ENCODE results near the gene ZNF488.
"Not testable (repeated sequence)": the region's sequence is repeated elsewhere in the genome, so short reads cannot be mapped to it uniquely, and the experiment has no call there.

ZNF488 gene, protein sequence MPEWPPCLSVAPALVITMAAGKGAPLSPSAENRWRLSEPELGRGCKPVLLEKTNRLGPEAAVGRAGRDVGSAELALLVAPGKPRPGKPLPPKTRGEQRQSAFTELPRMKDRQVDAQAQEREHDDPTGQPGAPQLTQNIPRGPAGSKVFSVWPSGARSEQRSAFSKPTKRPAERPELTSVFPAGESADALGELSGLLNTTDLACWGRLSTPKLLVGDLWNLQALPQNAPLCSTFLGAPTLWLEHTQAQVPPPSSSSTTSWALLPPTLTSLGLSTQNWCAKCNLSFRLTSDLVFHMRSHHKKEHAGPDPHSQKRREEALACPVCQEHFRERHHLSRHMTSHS

DNA sequence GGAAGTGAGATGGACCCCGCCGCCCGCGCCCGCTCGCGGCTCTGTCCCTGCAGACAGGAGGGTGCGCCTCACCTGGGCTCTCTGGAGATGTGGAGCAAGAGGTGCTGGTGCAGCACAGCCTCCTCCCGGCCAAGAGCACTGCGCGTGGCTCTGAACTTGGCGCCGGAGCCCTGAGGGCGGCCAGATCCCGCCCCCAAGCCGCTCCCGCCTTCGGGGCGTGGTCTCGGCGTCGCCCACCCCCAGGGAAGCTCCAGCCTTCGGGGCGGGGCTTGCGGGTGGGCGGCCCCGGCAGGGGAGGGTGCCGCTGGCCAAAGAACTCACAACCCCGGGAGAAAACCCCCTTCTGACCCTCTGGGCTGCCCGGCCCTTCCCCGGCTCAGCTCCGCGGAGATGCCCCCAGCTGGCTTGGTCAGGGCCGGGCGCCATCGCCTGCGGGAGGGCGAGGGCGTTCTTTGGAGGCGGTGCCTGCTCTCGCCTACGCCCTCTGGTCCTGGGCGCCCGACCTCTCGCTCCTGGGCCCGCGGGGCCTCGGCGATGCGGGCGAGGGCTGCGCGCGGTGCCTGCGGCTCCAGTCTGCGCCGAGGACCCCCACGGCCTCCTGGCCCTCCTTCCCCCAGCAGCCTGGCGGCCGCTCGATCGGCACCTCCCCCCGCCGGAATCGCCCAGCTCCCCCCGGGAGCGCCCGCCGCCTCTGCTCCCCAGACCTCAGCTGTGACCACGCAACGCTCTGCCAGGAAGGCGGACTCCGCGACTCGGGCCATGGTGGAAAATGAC is at the start of gene ZNF488:
Gene ZNF488 (minus strand): TSS at position 146 of the 774 bp plus-strand sequence. CDS start 15,464 bp downstream, outside the sequence.
- peak; percentile 51 to 53 for DNase-seq (ENCODE audit: extremely low read depth in 1 of 2, low read depth in 1 of 2)

DNA sequence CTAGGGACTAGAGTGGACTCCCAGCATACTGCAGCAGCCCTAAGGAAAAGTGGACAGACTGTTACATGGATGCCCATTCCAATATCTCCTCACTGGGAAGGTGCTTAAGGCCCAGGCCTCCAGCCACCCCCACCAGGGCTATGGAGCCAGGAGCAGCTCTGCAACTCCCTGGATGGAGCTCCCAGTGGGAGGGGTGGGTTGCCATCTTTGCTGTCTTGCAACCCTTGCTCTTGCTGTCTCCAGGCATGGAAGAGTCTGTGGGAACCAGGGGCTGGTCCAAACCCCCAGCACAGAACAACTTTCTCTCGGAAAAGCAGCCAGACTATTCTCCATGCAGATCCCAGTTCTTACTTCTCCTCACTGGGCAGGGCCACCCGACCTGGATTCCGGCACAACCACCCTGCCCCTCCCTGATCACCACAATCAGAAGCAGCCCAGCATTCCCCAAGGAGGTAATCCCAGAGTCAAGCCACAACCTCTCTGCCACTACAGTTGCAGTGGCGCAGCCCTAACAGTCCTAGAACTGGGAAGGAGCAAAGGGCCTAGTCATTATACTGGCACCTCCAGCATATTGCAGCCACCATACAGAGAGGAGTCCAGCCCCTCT is 41.8 kb upstream of the ZNF488 start:
- DNase-seq (ENCODE audit: extremely low read depth in 1 of 2, low read depth in 1 of 2) = no peak

GRCh38 chr10:47424231-47424630 is 40.1 kb upstream of the ZNF488 start:
- no peak for DNase-seq (ENCODE audit: extremely low read depth in 1 of 2, low read depth in 1 of 2)

DNA sequence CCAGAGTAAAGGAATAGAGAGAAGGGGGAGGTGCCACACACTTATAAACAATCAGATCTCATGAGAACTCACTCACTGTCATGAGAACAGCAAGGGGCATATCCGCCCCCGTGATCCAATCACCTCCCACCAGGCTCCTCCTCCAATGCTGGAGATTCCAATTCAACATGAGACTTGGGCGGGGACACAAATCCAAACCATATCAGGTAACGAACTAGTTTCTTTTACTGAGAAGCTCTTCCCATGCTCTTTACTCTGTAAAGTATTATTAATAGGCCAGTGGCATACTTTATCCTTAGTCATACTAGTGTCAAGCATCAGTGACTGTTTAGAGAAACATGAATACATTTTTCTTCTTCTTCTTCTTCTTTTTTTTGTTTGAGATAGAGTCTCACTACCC is 39.4 kb upstream of the ZNF488 start:
- DNase-seq (ENCODE audit: extremely low read depth in 1 of 2, low read depth in 1 of 2) = no peak

- DNase-seq (ENCODE audit: extremely low read depth in 1 of 2, low read depth in 1 of 2) = no peak
Measured at GRCh38 chr10:47421057-47421952, 37.2 kb upstream of the ZNF488 start.

DNA sequence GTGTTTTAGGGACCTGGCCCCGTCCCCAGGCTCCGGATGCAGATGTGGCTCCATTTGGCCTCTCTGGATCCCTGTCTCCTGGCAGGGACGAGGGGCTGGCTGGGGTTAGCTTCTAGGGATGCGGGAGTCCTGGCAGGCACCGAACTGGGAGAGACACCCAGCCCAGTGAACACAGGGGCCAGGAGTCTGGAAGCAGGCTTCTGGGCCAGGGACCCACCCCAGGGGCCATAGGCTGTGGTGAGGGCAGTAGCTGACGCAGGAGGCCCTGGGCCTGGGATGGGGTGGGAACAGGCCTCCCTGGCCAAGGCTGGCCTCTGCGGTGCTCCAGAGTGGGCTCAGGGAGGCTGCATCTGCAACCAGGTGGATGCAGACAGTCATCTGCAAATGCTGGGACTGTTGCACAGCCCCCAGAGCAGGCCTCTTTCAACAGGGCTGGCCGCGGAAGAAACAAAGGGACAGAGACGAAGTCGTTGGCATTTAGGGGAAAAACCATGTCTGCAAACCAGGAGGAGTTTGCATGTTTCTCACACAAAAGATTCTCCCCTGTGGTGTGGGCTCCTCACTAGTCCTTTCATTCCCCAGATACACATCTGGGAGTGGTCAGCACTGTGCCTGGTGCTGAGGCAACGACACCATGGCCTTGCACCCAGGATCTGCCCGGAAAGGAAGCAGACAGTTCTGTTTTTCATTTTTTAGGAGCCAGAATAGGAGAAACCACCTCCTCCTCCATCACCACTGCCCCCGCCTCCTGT is 36.4 kb upstream of the ZNF488 start:
- no peak for DNase-seq (ENCODE audit: extremely low read depth in 1 of 2, low read depth in 1 of 2)

DNA sequence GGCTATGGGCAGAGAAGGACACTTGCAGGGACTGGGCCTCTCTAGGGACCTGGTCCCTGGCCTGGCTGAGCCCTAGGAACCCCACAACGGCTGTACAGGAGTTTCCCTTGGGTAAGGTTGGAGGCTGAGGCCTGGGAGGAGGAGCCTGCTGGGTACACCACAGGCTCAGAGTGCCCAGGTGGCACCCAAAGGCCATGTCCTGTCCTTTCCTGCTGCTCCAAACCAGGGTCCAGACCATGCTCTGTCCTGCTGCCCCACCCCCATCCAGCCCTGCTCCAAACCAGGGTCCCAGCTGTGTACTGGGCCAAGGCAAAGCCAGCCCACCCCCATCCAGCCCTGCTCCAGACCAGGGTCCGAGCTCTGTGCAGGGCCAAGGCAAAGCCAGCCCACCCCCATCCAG is 35.3 kb upstream of the ZNF488 start:
- no peak for DNase-seq (ENCODE audit: extremely low read depth in 1 of 2, low read depth in 1 of 2)

- DNase-seq (ENCODE audit: extremely low read depth in 1 of 2, low read depth in 1 of 2) = no peak
Measured at GRCh38 chr10:47418966-47419365, 34.9 kb upstream of the ZNF488 start.

DNA sequence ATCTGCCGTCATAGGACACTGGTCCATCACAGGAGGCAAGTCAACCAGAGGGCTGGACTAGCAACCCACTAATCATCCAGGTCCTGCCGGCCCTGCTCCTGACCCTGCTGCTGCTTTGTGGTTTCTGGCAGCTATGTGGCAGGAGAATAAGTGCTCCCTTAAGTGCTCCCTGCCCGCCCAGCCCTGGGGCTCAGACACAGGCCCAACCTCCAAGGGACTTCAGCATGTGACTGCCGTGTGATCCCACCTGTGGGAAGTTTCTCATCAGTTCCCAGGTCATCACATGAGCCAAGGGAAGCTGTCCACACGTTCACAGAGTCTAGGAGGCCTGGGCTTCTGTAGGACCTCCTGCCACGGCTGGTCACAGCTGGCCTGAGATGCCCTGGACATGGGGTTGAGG is 34.2 kb upstream of the ZNF488 start:
- DNase-seq (ENCODE audit: extremely low read depth in 1 of 2, low read depth in 1 of 2) = no peak

DNA sequence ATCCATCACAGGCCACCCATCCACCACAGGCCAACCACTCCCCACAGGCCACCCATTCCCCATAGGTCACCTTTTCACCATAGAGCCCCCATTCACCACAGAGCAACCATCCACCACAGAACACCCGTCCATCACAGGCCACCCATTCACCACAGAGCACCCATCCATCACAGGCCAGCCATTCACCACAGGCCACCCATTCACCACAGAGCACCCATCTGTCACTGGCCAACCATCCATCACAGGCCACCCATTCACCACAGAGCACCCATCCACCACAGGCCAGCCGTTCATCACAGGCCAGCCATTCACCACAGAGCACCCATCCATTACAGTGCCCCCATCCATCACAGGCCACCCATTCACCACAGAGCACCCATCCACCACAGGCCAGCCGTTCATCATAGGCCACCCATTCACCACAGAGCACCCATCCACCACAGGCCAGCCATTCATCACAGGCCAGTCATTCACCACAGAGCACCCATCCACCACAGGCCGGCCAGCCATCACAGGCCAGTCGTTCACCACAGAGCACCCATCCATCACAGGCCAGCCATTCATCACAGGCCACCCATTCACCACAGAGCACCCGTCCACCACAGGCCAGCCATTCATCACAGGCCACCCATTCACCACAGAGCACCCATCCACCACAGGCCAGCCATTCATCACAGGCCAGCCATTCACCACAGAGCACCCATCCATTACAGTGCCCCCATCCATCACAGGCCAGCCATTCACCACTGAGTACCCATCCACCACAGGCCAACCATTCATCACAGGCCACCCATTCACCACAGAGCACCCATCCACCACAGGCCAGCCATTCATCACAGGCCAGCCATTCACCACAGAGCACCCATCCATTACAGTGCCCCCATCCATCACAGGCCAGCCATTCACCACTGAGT is 32.5 kb upstream of the ZNF488 start:
- not testable (repeated sequence) for DNase-seq (ENCODE audit: extremely low read depth in 1 of 2, low read depth in 1 of 2)

DNA sequence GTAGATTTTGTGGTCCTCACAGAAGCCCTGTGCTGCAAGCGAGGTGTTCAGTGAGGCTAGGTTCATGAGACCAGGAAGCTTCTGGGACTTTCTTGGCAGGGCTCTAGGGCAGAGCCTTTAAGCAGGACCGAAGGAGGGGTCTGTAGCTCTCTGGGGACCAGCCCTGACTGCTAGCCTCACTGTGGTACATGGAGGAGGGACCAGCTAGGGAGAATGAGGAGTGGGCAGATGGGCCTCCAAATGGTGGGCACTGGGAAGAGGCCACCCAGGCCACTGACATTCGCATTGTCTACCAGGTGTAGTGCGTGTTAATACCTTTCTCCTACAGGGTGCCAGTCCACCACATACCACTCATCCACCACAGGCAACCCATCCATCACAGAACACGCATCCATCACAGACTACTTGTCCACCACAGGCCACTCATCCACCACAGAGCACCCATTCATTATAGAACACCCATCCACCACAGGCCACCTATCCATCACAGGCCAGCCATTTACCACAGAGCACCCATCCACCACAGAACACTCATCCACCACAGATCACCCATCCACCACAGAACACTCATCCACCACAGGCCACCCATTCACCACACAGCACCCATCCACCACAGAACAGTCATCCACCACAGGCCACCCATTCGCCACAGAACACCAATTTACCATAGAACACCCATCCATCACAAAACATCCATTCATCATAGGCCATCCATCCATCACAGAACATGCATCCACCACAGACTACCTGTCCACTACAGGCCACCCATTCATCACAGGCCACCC is 31.6 kb upstream of the ZNF488 start:
- DNase-seq (ENCODE audit: extremely low read depth in 1 of 2, low read depth in 1 of 2) = peak in 1 of 2 donors; percentile 3

DNA sequence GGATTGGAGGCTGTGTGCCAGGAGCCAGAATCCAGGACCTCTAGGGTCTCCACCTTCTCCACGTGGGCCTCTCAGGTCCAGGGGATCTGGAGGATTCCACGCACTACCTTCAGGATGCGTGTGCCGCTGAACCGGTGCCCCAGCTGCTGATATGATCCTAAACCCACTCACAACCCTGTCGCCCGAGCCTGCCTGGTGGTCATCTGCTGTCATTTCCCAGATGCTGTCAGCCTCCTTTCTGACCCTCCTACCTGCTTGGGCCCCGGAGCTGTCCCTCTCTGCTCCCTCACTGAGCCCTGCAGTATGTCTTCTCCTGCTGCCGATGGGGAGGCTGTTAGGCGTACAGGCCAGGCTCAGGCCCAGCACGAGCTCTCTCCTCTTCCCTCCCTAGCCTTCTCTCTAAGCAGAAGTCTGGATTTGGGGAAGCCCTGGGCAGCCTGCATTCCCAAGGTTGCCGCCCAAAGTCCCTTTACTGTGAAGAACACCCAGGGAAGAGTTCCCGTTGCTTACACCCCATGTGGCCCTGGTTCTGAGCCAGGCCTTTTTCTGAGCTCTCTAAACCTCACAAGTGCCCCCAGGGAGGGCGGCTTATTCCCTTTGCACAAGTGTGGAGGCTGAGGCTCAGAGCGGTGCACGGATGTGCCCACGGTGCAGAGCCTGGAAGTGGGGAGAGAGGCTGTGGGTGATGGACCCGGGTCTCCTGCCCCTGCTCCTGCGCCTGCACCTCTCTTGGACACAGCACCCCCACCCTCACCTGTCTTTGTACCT is 30.8 kb upstream of the ZNF488 start:
- DNase-seq (ENCODE audit: extremely low read depth in 1 of 2, low read depth in 1 of 2) = no peak

DNA sequence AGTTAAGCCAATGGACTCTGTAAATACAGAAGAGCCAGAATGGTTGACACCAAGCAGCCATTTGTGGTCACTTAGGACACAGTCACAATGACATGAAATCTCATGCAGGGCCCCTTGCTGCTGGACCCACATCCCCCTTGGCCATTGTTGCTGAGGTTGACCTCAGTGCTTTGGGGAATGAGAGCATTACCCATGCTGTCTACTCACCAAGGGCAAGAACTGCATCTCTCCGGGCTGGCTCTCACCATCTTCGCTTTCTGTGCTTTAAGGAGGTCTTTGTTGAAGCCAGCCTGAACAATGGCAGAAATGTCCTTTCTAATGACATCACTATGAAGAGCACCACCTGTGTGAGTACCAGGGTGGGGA is 30.1 kb upstream of the ZNF488 start:
- no peak for DNase-seq (ENCODE audit: extremely low read depth in 1 of 2, low read depth in 1 of 2)

GRCh38 chr10:47413531-47414226 is 29.6 kb upstream of the ZNF488 start:
- DNase-seq (ENCODE audit: extremely low read depth in 1 of 2, low read depth in 1 of 2) = no peak

DNA sequence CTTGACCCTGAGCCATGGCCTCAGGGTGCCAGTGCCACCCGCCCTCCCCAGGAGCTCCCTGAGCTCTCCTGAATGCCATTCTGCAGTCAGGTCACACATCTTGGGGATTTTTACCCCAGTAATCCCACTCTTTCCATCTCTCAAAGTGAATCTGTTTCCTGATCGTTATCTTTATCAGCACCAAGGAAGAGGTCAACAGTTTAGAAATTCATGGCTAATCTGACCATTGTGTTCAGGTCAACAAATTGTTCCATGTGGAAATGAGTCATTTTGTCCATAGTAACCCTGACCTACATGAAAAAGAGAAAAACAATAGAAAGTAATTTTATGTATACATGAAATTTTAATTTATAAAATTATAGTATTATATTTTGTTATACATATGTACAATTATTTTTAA is 28.8 kb upstream of the ZNF488 start:
- no peak for DNase-seq (ENCODE audit: extremely low read depth in 1 of 2, low read depth in 1 of 2)

GRCh38 chr10:47412177-47412730 is 28.2 kb upstream of the ZNF488 start:
- no peak for DNase-seq (ENCODE audit: extremely low read depth in 1 of 2, low read depth in 1 of 2)

DNA sequence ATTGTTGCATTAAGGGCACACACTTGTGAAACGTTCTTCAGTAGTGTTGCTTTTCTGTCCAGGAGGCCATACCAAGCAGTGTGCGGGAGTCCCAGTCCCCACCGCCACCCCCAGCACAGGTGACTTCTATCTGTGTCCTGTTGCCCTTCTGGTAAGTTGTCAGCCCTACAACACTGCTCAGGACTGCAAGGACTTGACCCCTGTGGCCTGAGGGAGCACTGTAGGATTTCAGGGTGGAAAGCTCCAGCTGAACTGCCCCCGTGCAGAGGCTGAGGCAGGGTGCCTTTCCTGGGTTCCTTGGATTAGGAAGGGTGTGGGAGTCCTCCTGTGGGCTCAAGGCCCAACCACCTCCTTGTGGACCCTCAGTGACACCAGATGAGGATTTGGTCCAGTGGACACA is 26.8 kb upstream of the ZNF488 start:
- no peak for DNase-seq (ENCODE audit: extremely low read depth in 1 of 2, low read depth in 1 of 2)
